Endothelial cell of hepatic sinusoid (primary cell): ENCODE data around the gene SKI.

Experiments
- in situ Hi-C: cut with HindIII; loops from 2 replicates; pipeline ENCODE4 v1.10.0; 2017; ENCODE audit warnings: low sequenced_read_pairs

Gene SKI

GRCh38 chr1:2228157-2228594 lies at the start of gene SKI:
Gene SKI (plus strand): TSS chr1:2228319. CDS start chr1:2228767, 448 bp downstream.
- in situ Hi-C loops: no loop called here

- in situ Hi-C loops: no loop called here
Measured at GRCh38 chr1:2178875-2179274, 49.2 kb upstream of the SKI start.

- in situ Hi-C loops: no loop called here
Measured at GRCh38 chr1:2179283-2180013, 48.7 kb upstream of the SKI start.

GRCh38 chr1:2180297-2181245 lies 47.5 kb upstream of the SKI start:
- in situ Hi-C loops: no loop called here

DNA sequence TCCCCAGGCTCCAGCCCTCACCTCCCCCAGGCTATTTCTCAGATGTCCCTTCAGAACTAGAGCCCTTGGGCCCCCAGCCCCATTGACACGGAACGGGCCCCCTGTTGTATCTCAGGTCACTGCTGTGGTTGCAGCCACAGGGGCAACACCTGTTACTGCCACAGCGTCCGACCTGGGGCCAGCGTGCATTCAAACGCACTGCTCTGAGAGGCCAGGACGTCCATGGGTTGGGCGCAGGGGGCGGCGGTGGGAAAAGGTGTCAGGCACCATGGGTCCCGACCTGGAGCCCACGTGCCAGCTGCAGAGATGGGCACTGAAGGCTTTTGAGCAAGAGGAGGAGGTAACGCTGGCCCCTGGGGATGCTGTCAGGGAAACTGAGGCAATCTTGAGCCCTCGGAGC lies 46.8 kb upstream of the SKI start:
- in situ Hi-C loops: no loop called here

- in situ Hi-C loops: no loop called here
Measured at GRCh38 chr1:2181752-2182151, 46.4 kb upstream of the SKI start.

- in situ Hi-C loops: no loop called here
Measured at GRCh38 chr1:2182376-2182775, 45.7 kb upstream of the SKI start.

GRCh38 chr1:2183937-2184334 lies 44.2 kb upstream of the SKI start:
- in situ Hi-C loops: no loop called here

GRCh38 chr1:2184531-2184930 lies 43.6 kb upstream of the SKI start:
- in situ Hi-C loops: no loop called here

DNA sequence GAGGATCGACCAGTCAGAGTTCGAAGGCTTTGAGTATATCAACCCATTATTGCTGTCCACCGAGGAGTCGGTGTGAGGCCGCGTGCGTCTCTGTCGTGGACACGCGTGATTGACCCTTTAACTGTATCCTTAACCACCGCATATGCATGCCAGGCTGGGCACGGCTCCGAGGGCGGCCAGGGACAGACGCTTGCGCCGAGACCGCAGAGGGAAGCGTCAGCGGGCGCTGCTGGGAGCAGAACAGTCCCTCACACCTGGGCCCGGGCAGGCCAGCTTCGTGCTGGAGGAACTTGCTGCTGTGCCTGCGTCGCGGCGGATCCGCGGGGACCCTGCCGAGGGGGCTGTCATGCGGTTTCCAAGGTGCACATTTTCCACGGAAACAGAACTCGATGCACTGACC lies 43.2 kb upstream of the SKI start:
- in situ Hi-C loops: no loop called here

DNA sequence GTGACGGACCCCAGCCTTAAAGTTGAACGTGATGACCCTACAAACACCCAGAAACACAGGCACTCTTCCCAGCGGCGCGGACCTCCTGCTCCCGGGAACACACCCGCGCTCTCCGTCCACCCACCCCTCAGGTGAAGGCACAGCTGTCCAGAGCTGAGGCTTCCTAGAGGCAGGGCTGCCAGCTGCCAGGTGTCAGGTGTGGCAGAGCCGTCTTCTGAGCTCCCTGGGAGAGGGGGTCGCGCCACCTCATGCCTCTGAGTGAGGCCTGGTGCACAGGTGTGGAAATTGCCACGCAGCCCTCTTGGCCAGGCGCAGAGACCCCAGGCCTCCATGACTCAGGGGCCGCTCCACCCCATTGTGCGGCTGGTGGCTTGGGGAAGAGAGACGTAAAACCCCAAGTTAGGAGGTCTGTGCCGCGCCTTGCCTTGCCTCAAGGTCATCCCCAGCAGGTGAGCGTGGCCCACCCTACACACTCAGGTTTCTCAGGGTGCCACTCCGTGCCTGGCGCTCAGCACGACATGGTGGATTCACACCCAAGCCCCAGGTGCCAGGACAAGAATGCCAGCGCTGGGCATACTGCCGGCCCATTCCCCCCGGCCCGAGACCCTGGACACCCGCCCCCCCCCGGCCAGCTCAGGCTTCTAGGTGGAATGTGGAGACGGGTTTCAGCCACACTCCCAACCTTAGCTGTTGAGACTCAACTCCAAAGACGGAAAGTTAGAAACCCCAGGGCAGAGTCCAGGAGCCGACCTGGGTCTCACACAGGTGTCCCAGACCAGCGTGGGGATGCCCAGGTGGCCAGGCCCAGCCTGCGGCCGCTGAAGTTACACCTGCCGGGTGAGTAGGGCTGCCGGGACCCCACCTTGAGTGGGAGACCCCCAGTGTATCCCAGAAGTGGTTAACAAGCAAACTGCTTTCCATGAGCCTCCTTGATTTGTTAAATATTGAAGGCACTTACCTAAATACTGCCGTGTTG lies 42.0 kb upstream of the SKI start:
- in situ Hi-C loops: no loop called here

- in situ Hi-C loops: no loop called here
Measured at GRCh38 chr1:2186901-2187300, 41.2 kb upstream of the SKI start.

DNA sequence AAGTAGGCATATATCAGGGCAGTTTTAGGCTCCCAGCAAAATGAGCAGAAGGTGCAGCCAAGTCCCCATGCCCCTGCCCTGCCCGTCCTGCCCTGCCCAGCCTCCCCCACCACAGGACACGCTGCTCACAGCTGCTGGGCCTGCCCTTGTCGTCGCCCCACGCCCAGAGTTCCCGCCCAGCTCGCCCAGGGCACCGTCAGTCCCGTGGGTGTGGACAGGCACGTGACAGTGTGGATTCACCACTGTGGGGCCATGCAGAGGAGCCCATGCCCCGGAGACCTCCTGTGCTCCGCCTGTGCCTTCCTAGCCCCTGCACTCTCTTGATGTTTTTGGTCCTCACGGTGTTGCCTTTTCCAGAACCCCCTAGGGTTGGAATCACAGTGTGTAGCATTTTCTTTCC lies 40.5 kb upstream of the SKI start:
- in situ Hi-C loops: no loop called here

- in situ Hi-C loops: no loop called here
Measured at GRCh38 chr1:2188336-2188735, 39.8 kb upstream of the SKI start.

DNA sequence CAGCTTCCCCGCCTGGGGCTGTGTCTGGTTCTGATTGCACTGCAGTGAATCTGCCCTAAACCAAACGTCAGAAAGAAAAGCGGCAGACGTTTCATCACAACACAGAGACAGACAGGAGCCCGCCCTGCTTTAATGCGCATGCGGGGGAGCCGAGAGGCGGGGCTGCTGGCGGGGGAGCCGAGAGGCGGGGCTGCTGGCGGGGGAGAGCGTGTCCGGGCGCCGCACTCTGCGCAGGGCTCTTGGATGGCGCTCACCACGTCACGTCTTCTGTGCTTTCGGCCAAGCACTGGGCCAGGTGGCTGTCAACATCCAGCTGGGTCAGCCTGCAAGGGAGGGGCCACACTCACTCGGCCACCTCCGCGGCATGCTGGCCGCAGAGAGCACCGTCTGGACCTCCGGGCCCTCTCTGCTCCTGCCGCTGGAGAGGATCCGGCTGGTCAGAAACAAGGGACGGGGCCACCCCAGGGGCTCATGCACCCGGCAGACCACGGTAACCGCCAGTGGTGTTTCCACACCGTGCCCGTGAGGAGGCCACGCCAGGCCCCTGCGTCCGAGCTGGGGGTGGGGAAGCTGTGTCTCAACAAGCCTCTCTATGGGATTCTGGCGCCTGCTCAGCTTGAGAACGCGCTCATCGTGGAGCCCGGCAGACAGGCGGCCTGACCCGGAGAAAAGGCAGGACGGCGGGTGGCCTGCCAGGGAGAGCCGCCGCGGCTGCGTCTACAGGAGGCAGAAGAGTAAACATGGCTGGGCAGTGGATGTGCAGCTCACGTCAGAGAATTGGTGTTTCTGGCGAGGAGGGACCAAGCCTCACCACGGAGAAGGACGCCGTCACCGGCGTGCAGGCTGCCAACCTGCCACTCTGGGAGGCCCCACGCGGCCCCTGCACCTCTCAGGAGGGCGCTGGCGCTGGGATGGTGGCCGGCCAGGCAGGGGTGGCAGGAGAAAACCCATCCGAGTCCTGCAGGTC lies 38.4 kb upstream of the SKI start:
- in situ Hi-C loops: loop anchor here (10.0 kb wide), 2 partner anchors 165 to 325 kb away; no protein-coding TSS in a partner anchor

DNA sequence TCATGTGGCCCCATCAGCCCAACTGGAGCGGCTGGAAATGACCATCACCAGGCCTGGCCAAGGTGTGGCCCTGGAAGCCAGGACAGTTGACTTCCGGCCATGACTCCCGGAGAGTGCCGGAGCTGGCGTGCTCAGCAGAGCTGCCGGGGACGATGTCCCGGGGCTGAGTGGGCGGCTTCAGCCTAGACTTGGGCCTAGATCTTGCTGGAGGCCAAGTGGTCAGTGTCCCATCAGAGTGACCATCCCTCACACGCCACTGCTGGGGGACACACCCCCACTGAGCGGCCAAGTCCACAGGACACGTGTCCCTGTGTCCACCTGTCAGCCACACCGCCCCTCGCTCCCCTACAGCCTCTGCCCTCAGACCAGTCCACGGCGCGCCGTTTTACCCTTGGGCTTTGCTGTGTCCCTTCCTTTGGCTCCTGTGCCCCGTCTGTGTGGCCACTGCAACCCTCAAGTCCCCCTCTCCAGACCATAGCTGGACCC lies 37.6 kb upstream of the SKI start:
- in situ Hi-C loops: loop anchor here (10.0 kb wide), 2 partner anchors 164 to 324 kb away; no protein-coding TSS in a partner anchor

DNA sequence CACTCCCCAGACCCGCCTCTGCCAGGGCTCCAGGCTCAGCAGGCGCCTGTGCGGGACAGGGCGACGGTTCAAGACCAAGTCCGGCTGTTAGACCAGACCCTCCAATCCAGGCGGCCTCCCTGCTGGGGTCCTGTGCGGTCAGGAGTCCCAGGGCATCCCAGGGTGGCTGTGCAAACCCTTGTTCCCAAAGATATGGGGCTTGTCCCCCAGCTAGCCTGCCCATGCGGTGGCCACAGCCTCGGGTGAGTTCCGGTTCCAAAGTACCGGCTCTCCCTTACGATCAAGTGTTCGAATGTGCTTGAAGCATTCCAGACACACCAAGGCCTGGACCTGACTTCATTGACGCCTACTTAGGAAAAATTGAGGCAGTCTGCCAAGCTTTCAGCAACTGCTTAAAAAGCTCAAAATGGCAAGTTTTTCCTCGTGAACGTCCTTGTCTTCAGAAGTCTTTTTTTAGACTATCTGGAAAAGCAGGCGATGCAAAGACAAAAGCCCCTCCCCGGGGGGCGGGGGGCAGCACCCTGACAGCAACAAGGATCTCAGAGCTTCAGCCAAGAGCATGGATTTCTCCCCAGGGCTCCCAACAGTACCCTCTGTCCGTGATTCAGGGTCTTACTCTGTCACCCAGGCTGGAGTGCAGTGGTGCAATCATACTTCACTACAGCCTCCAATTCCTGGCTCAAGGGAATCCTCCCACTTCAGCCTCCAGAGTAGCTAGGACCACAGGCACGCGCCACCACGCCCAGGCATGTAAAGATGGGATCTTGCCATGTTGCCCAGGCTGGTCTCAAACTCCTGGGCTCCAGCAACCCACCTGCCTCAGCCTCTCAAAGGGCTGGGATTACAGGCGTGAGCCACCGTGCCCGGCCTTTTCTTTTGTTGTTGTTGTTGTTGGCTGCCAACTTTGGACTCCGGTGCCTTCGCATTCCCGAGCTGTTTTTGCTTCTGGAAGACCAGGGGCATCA lies 35.8 kb upstream of the SKI start:
- in situ Hi-C loops: loop anchor here (10.0 kb wide), 2 partner anchors 162 to 322 kb away; no protein-coding TSS in a partner anchor
